Stimulated activated CD8-positive, alpha-beta memory T cell treated with anti-CD3 and anti-CD28 coated beads, Interleukin-4, amount 100 ng/mL, for 24 hours (primary cell): ENCODE results near the gene CHL1.

Experiments used
- DNase-seq: peaks from one replicate; pipeline ENCODE4 v3.0.0-alpha.2; 2020; ENCODE audit warnings: low read depth

Gene CHL1

GRCh38 chr3:411226-411625 is 214.7 kb downstream of the CHL1 start:
- no peak for DNase-seq

GRCh38 chr3:414063-414462 is 217.5 kb downstream of the CHL1 start:
- DNase-seq = no peak

DNA sequence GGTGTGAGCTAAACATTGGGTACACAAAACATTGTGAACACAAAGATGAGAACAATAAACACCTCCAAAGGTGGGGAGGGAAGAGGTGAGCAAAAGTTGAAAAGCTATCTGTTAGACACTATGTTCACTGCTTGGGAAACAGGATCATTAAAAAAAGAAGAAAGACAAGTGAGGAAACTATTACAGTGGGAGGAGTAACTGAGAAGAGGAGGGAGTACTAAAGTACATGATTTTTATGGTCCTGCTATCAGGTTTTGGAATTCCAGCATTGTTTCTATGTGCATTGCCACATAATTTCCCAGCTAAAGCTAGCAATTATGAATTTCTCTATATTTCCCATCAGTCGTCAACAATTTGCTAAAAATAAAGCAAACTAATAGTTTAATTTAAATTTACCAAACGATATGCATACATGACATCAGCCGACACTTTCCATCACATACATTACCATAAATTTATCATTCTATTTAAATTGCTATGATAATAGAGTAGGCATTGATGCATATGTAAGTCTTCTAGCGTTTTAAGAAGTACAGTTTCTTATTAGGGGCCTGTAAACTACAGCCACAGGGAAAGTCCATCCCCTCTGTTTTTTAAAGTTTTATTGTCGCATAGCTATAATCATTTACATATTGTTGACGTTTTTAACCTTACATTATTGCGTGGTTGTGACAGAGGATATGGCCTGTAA is 221.8 kb downstream of the CHL1 start:
- DNase-seq = no peak

DNA sequence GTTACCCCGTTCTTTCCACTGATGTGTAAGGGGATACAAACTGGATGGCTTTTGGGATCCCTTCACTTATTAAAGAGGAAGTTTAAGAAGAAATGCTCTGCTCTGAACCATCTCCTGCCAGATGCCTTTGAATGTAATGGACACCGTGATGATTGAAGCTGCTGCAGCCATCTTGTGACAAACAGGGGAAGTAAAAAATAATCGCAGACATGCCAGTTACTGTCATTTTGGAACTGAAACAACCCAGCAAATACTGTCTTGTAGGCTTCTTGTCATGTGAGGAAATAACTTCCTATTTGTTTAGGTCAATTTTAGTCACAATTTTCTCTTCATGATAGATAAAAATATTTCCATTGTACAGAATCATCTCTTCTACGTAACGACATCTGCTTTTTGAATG is 224.0 kb downstream of the CHL1 start:
- no peak for DNase-seq

DNA sequence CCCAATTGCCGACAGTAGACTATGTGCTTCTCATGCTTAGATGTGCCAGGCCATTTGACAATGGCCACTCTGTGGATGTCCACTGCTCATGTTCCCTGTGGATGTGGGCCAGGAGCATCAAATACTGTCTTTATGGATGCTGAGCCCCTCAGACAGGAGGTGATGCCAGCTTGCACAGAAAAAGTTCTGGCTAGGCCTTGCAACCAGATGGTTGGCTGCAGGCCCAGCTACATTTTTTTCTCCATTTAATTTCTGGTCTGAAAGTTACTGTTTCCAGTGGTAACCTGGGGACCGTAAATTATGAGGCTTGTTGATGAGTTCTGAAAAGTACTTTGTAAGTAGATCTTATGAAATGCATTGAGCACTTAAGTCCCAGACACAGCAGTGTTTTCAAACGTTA is 228.5 kb downstream of the CHL1 start:
- DNase-seq = no peak

DNA sequence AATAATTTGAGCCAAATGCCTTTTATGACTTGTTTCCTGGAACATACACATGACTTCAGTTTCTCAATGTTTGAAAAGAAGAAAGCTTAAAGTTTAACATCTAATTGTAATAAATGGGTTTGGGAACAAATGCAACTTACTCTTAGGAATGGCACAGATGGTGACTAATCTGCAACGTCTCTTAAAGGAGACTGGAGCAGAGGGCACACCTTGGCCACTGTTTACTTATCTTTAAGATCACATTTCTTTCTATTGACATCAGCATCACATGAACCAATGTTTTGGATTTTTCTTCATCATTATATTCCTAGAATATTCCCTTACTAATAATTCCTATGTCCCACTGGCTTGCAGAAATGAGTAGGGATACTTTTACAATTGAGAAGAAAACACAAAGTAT is 229.5 kb downstream of the CHL1 start:
- DNase-seq = no peak

- no peak for DNase-seq
These were observed 230.6 kb downstream of the CHL1 start for GRCh38 chr3:427128-427527.

DNA sequence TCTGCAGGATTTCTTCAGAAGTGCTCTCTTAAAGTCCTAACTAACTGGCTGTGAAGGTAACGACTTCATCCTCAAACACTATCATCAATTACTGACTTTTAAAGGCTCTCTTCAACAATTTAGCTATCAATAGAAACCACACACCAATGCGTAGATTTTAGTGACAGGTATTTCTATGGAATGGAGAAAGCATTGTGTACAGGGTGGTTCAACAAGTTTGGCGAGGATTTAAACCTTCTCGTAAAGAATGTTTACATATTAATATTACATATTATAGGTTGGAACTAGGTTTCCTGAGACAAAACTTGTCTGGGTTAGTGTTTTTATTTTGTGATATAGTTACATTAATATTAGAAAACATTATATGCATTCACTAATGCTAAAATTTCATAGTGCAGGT is 233.6 kb downstream of the CHL1 start:
- no peak for DNase-seq

GRCh38 chr3:435161-435560 is 238.6 kb downstream of the CHL1 start:
- DNase-seq = no peak

GRCh38 chr3:436053-436452 is 239.5 kb downstream of the CHL1 start:
- DNase-seq = no peak

DNA sequence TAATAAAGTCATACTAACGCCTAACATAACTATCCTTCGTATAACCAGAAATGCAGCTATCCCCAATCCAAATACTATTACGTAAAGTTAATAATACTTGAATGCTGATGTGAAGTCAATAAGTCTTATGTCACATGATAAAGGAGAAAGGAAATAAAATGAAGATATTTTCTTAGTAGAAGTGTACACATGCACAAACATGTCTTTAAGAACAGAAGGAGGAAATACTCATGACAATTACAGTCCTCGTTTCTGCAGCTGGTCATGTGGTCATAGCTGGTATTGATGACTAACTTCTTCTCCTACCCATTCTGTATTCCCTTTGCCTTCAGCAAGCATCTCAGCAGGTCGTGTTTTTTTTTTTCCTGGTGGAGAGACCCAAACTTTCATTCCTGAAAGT is 244.3 kb downstream of the CHL1 start:
- no peak for DNase-seq

- DNase-seq = no peak
These were observed 249.4 kb downstream of the CHL1 start for GRCh38 chr3:445960-446359.

DNA sequence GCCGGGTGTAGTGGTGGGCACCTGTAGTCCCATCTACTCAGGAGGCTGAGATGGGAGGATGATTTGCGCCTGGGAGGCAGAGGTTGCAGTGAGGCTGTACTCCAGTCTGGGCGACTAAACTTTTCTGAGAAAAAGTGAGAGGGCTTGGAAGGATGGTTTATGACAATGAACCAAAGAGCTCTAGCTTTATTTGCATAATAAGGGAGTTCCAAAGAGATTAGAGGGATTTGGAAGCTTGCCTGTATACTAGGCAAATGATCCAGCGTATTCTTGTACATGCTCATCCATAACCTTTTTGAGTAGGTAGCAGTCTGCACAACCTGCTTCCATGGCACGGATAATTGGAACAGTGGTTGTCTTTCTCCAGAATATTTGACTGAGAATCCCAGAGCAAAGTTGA is 251.1 kb downstream of the CHL1 start:
- no peak for DNase-seq

GRCh38 chr3:449711-450110 is 253.1 kb downstream of the CHL1 start:
- no peak for DNase-seq

DNA sequence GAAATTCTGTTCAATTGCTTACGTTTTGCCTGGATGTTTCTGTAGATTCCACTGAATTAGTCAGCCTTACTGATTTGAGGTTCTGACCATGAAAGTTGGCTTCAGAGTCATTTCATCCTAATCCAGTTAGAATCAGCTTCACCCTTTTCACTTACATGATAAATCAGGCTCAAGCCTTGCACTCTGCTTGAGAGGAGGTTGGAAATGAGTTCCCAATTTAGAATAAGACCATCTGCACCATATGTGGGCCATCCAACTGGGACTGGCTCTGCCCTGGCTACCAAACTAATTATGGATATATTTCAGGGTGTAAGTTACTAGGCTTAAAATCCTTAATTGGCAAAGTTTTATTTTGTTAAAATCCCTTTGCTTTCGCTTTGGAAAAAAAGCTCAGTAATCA is 255.7 kb downstream of the CHL1 start:
- DNase-seq = no peak

GRCh38 chr3:453106-453505 is 256.5 kb downstream of the CHL1 start:
- no peak for DNase-seq

DNA sequence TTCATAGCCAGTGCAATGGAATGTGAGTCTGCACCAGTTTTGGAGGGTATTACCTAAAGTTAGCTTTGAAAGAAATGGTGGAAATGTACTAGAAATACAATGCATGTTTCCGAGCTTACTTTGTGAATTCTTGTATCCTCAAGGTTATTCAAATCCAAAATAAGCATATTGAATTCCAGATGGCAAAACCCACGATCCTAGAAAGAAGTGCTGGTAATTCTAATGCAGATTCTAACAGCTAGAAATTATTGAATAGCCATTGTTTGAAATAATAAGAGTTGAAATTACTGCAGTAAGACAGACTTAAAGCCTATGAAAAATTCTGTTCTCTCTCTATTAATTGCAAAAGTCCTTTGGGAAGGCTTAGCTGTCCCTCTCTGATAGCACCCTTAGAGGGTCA is 258.4 kb downstream of the CHL1 start:
- no peak for DNase-seq

- no peak for DNase-seq
These were observed 261.6 kb downstream of the CHL1 start for GRCh38 chr3:458124-458523.

DNA sequence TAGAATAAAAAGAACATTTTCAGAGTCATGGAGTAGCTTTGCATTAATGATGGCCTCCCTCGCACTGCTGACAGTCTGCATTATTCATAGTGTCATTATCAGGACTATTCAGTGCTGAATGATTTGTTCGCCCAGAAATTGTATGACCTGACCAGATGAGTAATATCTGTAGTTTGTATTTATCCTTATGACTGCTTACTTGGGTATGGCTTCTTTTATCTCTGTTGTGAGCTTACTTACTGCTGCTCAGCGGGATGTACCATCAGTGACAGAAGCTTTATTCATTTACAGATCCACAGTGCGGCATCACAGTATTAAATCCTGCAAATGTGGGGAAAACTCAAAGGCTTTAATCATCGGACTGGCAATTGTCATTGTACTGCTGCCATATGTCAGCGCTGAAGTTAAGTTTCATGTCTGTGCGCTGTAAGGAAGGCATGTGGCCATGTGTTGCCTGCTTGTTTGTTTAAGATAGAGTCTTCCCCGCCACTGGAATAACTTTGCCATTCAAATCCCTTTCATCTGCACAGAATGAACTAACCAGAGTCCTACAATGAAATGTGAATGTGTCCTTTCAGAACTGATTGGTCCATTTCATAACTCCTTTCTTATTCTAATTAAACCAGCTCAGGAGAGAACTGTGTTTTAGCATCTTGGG is 262.2 kb downstream of the CHL1 start:
- no peak for DNase-seq
